Measurements from ENCODE around the gene CADM1. TPM values are rescaled to one million over a fixed set of nuclear protein-coding genes. Genes with fewer than 3 reads are reported as not detected.

Gene CADM1
- total and polyA plus RNA-seq, 2 donors (not counting 3 experiments of a cell fraction or from before 2014, with no cell fraction given), result 0.52 to 2.6 TPM

GRCh38 chr11:115409691-115410220, 94.5 kb downstream of the CADM1 start:
- no peaks in the 10 kb centered on the region for H3K27me3 ChIP-seq (ENCODE audit: control insufficient read depth in 2 of 2, insufficient read depth in 2 of 2, low read length in 2 of 2)
- H3K4me1 ChIP-seq (ENCODE audit: control insufficient read depth, extremely low read depth, insufficient read depth, low read length), result no peaks in the 10 kb centered on the region
- CTCF ChIA-PET, result no interaction called here
- BruUV-seq (replicated peaks), result no TSS peak
- no peak overlapping the region for H3K27ac ChIP-seq (ENCODE audit: insufficient read depth, low read depth, low read length)
- no peaks in the 10 kb centered on the region for H3K9me3 ChIP-seq (replicated peaks; ENCODE audit: control insufficient read depth, insufficient read depth, low read length)
- FAIRE-seq (no peak), DNase-seq (ENCODE audit: low read depth, low spot score) (peak; percentile 6)
- H3K79me2 ChIP-seq (ENCODE audit: control insufficient read depth, insufficient read depth, low read length), result no peaks in the 10 kb centered on the region
- dilution Hi-C loops (cut with MboI; ENCODE audit: extremely low pct_ligation_motif_present, low sequenced_read_pairs) (no loop called here), intact Hi-C loops (cut with micrococcal nuclease) (no loop called here)
- H4K20me1 ChIP-seq (replicated peaks; ENCODE audit: control insufficient read depth, extremely low read depth, insufficient read depth, low read length), result no peaks in the 10 kb centered on the region
- no peaks in the 10 kb centered on the region for H3K9me1 ChIP-seq (replicated peaks; ENCODE audit: control insufficient read depth, extremely low read depth, insufficient read depth, low read length)
- POLR2A ChIA-PET, result no interaction called here
- no peaks in the 10 kb centered on the region for H3K36me3 ChIP-seq (ENCODE audit: control insufficient read depth in 2 of 2, extremely low read depth in 1 of 2, insufficient read depth in 2 of 2, low read length in 2 of 2)
- TF ChIP-seq JUN (IDR thresholded peaks at IDR 0.05; ENCODE audit: borderline replicate concordance, insufficient read depth, insufficient read length, low read depth) (no peak), GATA2 (IDR thresholded peaks at IDR 0.05; ENCODE audit: insufficient read depth, insufficient read length, low read depth, low read length) (no peak), EZH2 (IDR thresholded peaks at IDR 0.05; ENCODE audit: borderline replicate concordance, low read depth, low read length, severe bottlenecking) (no peak), POLR2A (IDR thresholded peaks at IDR 0.05; ENCODE audit: low read depth, low read length) (no peak), MYC (IDR thresholded peaks at IDR 0.05; ENCODE audit: low read depth, low read length) (no peak), POLR2AphosphoS5 (IDR thresholded peaks at IDR 0.05; ENCODE audit: insufficient read depth, low read depth, low read length) (no peak), MAX (IDR thresholded peaks at IDR 0.05; ENCODE audit: insufficient read depth, insufficient read length) (no peak), FOS (IDR thresholded peaks at IDR 0.05; ENCODE audit: borderline replicate concordance, insufficient read depth, low read length) (no peak), CTCF (IDR thresholded peaks at IDR 0.05; ENCODE audit: extremely low read depth in 1 of 2, insufficient read depth in 1 of 2, low read depth in 1 of 2, low read length in 2 of 2) (no peak)
- no peak overlapping the region for H3K4me3 ChIP-seq (replicated peaks in 1 of 3; ENCODE audit: insufficient read depth in 1 of 3, low read depth in 1 of 3, low read length in 3 of 3)
- H3K9ac ChIP-seq (replicated peaks; ENCODE audit: extremely low read depth, insufficient read depth, low read length), result no peak overlapping the region
- no peak overlapping the region for H2AFZ ChIP-seq (ENCODE audit: low read depth, low read length)
- no peak overlapping the region for H3K4me2 ChIP-seq (ENCODE audit: insufficient read depth, low read length)
